Peyer's patch (tissue), 4 donors: Measurements from ENCODE around the gene SLC24A4. TPM values are rescaled to one million over a fixed set of nuclear protein-coding genes. Genes with fewer than 3 reads are reported as not detected.

ENCODE experiments used
- DNase-seq, 3 donors: peaks; one replicate each; pipeline ENCODE4 v3.0.0-alpha.2; 2017 to 2019
- H3K27ac ChIP-seq, 4 donors: fragments of 200-600 bp; sonication (generic); one replicate each; pipeline ENCODE4 v1.5.1; 2016 to 2019
- H3K27me3 ChIP-seq, 2 donors: fragments of 200-600 bp; sonication (generic); one replicate each; pipeline ENCODE4 v1.5.1; 2019
- H3K36me3 ChIP-seq, 3 donors: fragments of 200-600 bp; sonication (generic); one replicate each; pipeline ENCODE4 v1.5.1; 2016 to 2019
- H3K4me1 ChIP-seq, 4 donors: fragments of 200-600 bp; sonication (generic); one replicate each; pipeline ENCODE4 v1.5.1; 2016 to 2019
- H3K4me3 ChIP-seq, 4 donors: fragments of 200-600 bp; sonication (generic); 1 replicate in 3 of 4; 2 replicates in 1 of 4; pipeline ENCODE4 v1.5.1; 2016 to 2019; ENCODE audit warnings: mild to moderate bottlenecking in 1 of 4
- H3K9me3 ChIP-seq, 4 donors: fragments of 200-600 bp; sonication (generic); one replicate each; pipeline ENCODE4 v1.5.1; 2016 to 2019; ENCODE audit warnings: mild to moderate bottlenecking in 1 of 4
- POLR2A ChIP-seq, 2 donors: fragments of 450-650 bp; IDR thresholded peaks; one replicate each; pipeline ENCODE4 v1.5.1; 2017; ENCODE audit warnings: antibody characterized with exemption in 2 of 2, mild to moderate bottlenecking in 2 of 2, moderate library complexity in 2 of 2
- total RNA-seq, 4 donors: library from RNA; depleted of rRNA; stranded (reverse); fragments of >200 nt; gene quantifications; one replicate each; pipeline ENCODE4 v1.1.0, GENCODE V29; 2016
- TF ChIP-seq, protein P1 (sequence below), 6 experiments: fragments of 450-650 bp in 4 of 6; fragments of 200-600 bp in 2 of 6; sonication (generic) in 1 of 6; IDR thresholded peaks; one replicate each; pipeline ENCODE4 v1.5.1; 2017 to 2019; ENCODE audit warnings: antibody characterized with exemption in 6 of 6, mild to moderate bottlenecking in 3 of 6, moderate library complexity in 1 of 6

The SLC24A4 gene
- total RNA-seq, 4 donors from 2014 or later = 0.18 to 1.7 (median 0.54) TPM; not detected in 1

DNA sequence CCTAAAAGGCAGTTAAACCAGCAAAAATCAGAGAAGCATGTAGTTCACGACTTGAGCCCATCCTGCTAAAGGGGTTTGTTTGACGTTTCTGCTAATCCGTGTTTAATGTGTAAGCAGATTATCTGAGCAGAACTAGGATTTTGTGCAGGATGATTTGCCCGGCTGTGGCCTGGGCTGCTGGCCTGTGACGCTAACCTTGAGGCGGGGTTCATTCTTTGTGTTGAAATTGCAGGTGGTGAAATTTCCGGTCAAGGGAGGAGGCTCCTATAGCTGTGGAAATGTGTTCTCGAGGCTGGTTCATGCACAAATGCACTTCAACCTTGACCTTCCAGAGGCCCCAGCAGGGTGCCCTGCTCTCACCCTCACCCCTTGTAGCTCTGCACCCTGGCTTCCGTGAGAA lies 63.7 kb downstream of the SLC24A4 start:
- no peak for DNase-seq

DNA sequence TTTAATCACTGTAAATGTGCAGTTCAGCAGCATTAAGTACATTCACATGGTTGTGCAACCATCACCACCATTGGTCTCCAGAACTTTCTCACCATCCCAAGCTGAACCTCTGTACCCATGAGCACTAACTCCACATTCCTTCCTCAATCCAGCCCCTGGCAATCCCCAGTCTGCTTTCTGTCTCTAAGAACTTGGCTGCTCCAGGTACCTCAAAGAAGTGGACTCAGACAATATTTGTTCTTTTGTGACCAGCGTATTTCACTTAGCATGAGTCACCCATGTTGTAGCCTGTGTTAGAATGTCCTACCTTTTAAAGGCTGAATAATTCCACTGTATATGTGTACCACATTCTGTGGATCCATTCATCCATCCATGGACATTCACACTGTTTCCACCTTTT lies 64.6 kb downstream of the SLC24A4 start:
- H3K27ac ChIP-seq = no peak overlapping the region
- no peak overlapping the region for H3K4me3 ChIP-seq
- no peaks in the 10 kb centered on the region for H3K27me3 ChIP-seq
- H3K9me3 ChIP-seq = no peaks in the 10 kb centered on the region
- no peak for DNase-seq
- TF ChIP-seq POLR2A (IDR thresholded peaks at IDR 0.05) = no peak
- TF ChIP-seq, protein P1, sequence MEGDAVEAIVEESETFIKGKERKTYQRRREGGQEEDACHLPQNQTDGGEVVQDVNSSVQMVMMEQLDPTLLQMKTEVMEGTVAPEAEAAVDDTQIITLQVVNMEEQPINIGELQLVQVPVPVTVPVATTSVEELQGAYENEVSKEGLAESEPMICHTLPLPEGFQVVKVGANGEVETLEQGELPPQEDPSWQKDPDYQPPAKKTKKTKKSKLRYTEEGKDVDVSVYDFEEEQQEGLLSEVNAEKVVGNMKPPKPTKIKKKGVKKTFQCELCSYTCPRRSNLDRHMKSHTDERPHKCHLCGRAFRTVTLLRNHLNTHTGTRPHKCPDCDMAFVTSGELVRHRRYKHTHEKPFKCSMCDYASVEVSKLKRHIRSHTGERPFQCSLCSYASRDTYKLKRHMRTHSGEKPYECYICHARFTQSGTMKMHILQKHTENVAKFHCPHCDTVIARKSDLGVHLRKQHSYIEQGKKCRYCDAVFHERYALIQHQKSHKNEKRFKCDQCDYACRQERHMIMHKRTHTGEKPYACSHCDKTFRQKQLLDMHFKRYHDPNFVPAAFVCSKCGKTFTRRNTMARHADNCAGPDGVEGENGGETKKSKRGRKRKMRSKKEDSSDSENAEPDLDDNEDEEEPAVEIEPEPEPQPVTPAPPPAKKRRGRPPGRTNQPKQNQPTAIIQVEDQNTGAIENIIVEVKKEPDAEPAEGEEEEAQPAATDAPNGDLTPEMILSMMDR (IDR thresholded peaks at IDR 0.05) = no peak
- H3K36me3 ChIP-seq = no peaks in the 10 kb centered on the region
- no peaks in the 10 kb centered on the region for H3K4me1 ChIP-seq

More for the DNA sequence above, 63.7 kb downstream of the SLC24A4 start:
- Histone ChIP-seq H3K9me3 (no peaks in the 10 kb centered on the region), H3K4me1 (no peaks in the 10 kb centered on the region), H3K4me3 (no peak overlapping the region), H3K27ac (no peak overlapping the region), H3K36me3 (no peaks in the 10 kb centered on the region), H3K27me3 (no peaks in the 10 kb centered on the region)
- TF ChIP-seq POLR2A (IDR thresholded peaks at IDR 0.05) = no peak
- TF ChIP-seq, protein P1 (IDR thresholded peaks at IDR 0.05) = no peak

DNA sequence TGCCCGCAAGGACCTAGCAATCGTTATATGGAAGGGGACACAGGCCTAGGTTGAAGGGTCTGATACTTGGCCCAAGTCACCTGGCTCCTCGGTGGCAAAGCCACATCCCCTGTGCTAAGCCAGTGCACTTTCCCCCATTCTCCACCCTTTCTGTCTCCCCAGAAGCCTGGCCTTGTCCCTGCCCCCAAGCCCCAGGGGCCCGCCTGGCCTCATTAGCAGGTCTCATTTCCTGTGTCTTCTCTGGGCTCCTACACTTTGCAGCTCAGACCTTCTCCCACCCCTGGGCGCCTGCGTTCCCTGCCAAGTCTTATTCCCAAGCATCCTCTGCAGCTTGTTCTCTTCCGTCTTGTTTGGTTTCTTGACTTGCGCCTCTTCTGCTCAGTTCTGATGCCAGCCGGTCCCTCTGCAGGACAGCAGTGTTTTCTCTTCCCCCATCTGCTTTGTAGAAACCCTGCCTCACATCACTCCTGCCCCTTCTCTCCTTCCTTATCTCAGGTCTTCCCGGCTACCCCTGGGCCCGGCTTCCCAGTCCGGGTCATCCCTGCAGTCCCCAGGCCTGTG lies 66.7 kb downstream of the SLC24A4 start:
- Histone ChIP-seq H3K27me3 (no peaks in the 10 kb centered on the region), H3K4me3 (no peak overlapping the region), H3K36me3 (no peaks in the 10 kb centered on the region), H3K4me1 (no peaks in the 10 kb centered on the region), H3K9me3 (no peaks in the 10 kb centered on the region), H3K27ac (no peak overlapping the region)
- DNase-seq = no peak
- TF ChIP-seq, protein P1 (IDR thresholded peaks at IDR 0.05) = no peak
- no peak for TF ChIP-seq POLR2A (IDR thresholded peaks at IDR 0.05)

DNA sequence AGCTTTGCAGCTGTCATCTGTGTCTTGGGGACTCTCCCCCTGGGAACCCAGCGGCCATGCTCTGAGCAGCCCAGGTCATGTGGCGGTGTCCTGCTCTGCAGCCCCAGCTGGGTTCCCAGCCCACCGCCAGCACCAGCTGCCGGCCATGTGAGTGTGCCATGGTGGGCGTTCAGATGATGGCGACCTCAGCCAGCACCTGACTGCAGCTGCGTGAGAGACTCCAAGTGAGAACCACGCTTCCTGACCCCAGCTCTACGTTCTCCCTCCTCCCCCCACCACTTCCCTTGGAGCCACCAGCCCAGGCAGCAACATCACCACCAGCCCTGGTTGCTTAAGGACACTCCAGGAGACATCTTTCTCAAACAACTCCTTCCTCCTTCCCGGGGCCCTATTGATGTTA lies 68.8 kb downstream of the SLC24A4 start:
- no peak overlapping the region for H3K27ac ChIP-seq
- no peaks in the 10 kb centered on the region for H3K4me1 ChIP-seq
- TF ChIP-seq, protein P1 (IDR thresholded peaks at IDR 0.05) = no peak
- no peak for TF ChIP-seq POLR2A (IDR thresholded peaks at IDR 0.05)
- H3K27me3 ChIP-seq = no peaks in the 10 kb centered on the region
- no peaks in the 10 kb centered on the region for H3K36me3 ChIP-seq
- H3K9me3 ChIP-seq = no peaks in the 10 kb centered on the region
- no peak for DNase-seq
- no peak overlapping the region for H3K4me3 ChIP-seq

DNA sequence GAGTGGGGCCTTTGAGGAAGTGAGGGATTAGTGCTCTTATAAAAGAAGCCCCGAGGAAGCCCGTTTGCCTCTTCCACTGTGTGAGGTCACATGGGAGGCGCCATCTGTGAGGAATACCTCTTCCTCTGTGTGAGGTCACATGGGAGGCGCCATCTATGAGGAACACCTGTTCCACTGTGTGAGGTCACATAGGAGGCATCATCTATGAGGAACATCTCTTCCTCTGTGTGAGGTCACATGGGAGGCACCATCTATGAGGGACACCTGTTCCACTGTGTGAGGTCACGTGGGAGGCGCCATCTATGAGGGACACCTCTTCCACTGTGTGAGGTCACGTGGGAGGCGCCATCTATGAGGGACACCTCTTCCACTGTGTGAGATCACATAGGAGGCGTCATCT lies 69.7 kb downstream of the SLC24A4 start:
- Histone ChIP-seq H3K4me1 (no peaks in the 10 kb centered on the region), H3K4me3 (no peak overlapping the region), H3K27me3 (no peaks in the 10 kb centered on the region), H3K27ac (no peak overlapping the region), H3K9me3 (no peaks in the 10 kb centered on the region), H3K36me3 (no peaks in the 10 kb centered on the region)
- DNase-seq = no peak
- TF ChIP-seq POLR2A (IDR thresholded peaks at IDR 0.05) = no peak
- TF ChIP-seq, protein P1 (IDR thresholded peaks at IDR 0.05) = no peak
